DMS 273 (cell line): Measurements from ENCODE around the gene THSD4.
A peak's percentile ranks its signal among the peaks of the same experiment; 100 is the strongest.
"Not testable (repeated sequence)": the region's sequence is repeated elsewhere in the genome, so short reads cannot be mapped to it uniquely, and the experiment has no call there.

Source experiments
- DNase-seq: peaks from one replicate; lab custom pipeline; 2025; ENCODE audit not compliant: unreplicated experiment; lab: John Stamatoyannopoulos, UW

THSD4 gene

GRCh38 chr15:71669688-71670087 is 554.4 kb downstream of the THSD4 start:
- DNase-seq = no peak

DNA sequence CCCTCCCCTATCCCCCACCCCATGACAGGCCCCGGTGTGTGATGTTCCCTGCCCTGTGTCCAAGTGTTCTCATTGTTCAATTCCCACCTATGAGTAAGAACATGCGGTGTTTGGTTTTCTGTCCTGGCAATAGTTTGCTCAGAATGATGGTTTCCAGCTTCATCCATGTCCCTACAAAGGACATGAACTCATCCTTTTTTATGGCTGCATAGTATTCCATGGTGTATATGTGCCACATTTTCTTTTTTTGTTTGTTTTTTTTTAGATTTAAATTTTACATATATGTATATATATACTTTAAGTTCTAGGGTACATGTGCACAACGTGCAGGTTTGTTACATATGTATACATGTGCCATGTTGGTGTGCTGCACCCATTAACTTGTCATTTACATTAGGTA is 555.0 kb downstream of the THSD4 start:
- not testable (repeated sequence) for DNase-seq

DNA sequence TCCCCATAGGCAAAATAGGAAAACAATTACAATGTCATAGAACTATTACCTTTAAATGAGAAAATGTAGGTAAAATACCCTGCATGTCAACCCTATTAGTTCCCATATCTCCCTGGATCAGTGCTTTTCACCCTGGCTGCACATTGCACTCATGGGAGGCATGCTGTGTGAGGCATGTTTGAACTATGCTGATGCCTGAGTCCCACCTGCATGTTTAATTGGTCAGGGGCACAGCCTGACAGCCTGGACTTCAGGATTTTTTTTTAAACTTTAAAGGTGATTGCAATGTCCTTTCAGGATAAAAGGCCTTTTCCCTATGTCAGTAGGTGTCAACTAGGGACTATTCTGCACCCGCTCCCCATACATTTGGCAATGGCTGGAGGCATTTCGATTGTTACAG is 559.1 kb downstream of the THSD4 start:
- DNase-seq = no peak

DNA sequence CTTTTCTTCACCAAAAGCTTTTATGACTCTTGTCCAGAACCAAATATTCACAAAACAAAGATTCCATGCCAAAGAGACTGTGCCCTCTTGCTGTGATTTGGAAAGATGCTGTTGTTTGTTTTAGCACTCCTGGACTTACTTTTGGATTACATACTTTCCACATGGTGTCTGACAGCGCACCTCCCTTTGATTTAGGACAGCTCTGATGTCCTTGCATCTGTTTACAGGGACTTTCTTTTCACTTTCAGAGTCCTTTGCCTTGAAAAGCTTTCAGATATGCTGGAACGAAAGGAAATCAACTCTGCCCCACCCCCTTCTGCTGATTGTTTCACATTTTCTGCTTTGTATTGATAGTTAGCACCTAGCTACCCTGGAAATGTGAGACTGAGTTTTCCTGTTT is 562.1 kb downstream of the THSD4 start:
- DNase-seq = no peak

- peak; percentile 5 for DNase-seq
These were observed 562.5 kb downstream of the THSD4 start for GRCh38 chr15:71677766-71678165.

DNA sequence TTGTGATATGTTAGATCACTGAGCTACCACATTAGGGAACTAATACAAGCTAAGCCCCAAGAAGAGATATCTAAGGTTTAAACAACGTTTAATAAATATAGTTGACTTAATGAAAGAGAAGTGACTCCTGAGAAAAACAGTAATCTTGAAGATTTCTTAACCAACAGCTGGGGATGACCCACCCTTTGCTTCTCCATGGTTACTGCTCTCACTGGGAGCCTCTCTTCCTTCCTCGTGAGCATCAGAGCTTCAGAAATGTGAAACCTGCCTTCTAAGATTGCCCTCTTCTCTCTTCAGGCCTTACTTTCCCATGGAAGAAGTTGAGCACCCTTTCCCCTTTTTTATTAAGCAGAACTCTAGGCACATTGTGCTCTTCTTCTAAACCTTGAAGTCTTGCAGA is 562.9 kb downstream of the THSD4 start:
- DNase-seq = no peak

DNA sequence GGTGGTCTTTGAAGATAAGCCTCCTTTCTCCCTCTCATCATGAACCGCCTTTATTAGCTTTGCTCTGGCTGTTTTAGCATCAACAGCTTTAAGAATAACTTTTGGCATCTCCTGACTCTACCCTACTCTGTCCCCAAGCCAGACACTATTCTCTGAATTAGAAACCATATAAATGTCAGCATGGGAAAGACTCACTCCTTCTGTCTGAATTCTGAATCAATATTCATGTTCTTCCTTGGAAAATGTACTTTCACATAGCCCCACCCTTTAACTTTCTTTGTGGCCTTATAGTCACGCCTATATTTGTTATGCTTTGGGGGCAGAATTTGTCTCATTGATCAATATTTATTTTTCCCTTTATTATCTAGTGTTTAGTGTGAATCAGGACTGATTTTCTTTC is 563.3 kb downstream of the THSD4 start:
- DNase-seq = no peak

DNA sequence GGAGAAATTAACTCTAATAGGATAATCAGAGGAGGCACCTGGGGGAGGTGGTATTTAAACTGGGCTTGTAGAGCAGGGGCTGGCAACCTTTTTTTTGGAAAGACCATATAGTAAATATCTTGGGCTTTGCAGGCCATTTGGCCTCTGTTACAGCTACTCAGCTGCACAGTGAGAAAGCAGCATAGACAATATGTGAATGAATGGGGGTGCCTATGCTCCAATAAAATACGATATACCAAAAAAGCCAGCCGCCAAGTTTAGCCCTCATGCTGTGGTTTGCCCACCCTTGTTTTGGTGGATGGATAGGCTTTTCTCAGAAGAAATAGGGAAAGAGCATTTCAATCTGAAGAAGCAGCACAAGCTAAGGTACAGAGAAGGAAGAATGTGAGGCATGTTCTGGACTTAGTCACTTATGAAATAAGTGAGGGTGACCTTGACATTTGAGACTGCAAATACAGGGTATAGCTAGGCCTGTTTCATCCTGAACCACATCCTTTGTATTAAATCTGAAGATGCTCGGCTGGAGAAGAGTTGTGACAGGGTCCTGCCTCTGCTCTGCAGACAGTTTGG is 564.0 kb downstream of the THSD4 start:
- no peak for DNase-seq

DNA sequence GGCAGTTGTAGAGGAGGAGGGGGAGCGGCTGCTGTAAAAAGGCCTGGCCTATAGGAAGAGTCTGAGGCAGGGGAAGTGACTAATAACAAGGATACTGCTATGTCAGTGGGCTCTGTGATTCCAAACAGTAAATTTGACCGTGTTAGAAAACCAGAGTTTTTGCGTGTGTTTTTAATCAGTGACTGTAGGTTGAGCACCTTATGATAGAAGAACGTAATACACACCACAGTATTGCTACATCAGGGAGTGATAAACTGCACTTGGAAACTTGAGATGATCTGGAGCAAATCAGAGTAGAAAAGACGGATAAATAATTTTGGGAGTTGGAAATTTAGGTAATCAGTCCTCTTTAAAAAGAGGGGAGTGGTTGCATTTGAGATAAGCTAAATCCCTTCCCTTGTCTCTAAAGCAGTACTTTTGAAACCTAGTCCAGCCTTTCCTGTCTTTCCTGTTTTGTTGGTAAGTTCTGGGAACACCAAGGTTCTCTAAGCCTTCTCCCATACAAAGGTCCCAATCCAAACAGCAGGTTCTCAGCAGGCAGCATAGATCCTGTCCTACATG is 564.6 kb downstream of the THSD4 start:
- no peak for DNase-seq

GRCh38 chr15:71682001-71682400 is 566.7 kb downstream of the THSD4 start:
- DNase-seq = no peak

DNA sequence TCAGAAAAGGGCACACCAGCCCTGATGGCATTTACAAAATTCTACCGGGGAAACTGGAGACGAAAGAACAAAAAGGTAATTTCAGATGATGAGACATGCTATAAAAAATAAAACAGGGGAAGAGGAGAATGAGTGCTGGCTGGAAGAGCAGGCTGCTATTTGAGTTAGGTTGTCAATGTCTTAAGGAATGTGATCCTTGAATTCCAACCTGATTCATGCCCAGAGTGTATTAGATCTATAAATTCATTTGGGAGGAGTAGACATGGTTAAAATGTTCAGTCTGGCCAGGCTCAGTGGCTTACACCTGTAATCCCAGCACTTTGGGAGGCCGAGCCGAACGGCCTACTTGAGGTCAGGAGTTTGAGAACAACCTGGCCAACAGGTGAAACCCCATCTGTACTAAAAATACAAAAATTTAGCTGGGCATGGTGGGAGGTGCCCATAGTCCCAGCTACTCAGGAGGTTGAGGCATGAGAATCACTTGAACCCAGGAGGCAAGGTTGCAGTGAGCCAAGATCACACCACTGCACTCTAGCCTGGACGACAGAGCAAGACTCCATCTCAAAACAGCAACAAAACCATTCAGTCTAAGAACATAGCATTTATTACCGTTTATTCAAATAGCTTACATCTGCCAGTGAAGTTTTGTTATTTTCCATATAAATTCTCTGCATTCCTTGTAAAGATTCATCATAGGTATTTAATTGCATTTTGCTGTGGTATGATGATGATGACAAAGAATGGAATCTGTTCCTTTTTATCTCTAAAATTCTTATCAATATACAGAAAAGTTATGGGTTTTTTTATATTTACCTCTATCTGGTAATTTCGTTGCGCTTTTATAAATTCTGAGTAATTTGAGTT is 568.4 kb downstream of the THSD4 start:
- DNase-seq = no peak

- DNase-seq = no peak
These were observed 570.2 kb downstream of the THSD4 start for GRCh38 chr15:71685420-71685993.

DNA sequence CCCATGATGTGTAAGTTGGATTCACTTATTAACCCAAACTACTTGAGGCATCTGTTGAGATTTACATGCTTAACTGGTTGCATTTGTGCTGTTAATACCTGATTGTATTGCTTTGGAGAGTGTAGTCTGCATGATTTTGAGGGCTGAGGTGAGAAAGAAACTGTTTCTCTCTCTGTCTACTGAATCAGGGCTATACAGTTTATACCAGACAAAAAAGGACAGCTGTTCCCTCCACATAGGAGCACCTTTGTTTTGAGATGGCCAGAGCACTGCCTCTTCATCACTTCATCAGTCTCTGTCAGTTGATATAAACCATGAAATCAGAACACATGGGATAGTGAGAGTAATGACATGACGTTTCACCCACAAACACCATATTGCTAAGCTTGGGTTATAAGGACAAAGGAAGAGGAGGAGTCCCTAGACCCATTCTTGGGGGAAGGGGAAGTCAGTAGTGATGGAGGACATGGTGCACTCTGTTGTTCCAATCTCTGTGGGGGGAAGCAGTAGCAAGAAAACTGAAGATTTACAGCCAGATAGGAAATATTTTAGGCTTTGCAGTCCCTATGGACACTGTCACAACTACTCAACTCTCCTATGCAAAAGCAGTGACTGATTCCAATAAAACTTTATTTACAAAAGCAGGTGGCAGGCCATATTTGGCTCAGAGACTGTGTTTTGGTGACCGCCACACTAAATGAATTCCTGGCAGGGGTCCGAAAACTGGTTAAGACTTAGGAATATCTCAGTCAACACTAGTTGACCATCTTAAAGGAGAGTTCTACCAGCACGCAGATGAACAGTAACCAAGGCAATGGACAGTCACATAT is 571.2 kb downstream of the THSD4 start:
- peak; percentile 13 for DNase-seq

GRCh38 chr15:71687902-71688508 is 572.7 kb downstream of the THSD4 start:
- peak; percentile 6 for DNase-seq

DNA sequence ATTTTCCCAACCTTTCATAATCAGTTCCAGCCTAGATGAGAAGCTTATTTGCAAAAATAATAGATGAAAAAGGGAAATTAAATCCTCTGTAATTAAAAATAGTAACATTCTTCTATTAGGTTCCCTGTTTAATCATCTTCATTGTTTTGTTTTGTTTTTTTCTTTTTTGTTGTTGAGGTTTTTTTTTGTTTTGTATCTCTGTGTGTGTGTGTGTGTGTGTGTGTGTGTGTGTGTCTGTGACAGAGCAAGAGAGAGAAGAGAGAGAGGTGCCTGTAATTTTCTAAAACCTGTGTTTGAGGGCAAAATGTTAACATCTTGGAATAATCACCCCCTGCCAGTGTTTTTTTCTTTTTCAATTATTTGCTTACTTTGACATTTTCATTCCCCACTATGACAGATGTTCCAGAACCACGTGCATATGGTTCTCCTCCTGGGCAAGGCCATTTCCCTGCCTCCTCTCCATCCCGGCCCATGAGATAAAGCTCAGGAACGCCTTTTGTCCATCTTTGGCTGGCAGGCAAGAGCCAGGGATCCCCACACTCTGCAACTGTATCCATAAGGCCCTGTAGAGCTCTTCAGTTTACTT is 573.3 kb downstream of the THSD4 start:
- DNase-seq = peak; percentile 44

DNA sequence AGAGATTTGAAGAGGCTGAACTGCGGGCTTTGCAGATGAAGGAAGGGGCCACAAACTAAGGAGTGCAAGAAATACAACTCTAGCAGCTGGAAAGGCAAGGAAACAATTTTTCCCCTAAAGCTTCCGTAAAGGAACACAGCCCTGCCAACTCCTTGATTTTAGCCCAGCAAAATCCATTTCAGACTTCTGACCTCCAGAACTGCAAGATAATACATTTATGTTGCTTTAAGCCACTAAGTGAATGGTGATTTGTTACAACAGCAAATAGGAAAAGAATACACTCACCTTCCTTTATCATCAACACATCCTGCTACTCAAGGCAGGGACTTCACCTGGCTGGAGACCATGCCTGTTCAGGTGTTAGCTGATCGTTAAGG is 575.8 kb downstream of the THSD4 start:
- no peak for DNase-seq

DNA sequence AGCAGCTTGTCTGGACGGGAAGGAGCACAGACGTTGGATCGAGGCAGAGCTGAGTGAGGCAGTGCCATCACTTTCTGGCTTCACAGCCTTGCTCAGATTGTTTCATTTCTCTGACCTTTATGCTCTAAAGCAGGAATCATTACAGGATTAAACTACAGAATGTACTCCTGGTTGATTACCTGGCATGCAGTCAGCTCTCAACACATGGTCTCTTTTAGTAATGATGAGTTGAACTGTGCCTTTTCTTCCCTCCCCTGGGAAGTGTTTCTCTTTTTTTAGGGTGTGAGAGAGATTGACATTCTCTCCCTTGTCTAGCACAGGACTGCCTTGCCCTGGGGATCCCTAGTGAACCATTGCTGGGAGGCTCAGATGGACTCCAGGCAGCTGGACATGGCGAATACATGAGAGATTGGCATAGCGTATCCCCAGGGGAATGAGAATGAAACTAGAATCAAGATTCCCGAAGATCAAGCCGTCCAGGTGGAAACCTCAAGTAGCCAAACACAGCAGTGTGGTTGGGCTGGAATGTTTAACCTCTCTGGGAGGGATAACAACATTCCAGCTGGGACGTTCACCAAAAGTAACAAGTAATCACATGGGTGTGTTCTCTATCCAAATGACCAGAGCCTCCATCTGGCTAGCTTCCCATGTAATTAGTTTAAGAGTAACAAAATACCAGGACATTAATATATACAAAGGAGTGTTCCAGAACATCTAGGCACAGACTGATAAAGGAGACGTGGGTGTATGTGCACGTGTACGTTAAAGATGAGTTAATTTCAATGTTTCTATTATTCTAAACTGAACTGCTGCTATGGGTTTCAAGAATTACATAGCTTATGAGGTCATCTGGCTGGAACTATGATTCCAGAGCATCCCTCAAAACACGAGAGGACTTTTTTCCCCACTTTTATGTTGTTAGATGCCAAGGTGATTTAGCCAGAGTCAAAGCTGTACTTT is 576.5 kb downstream of the THSD4 start:
- DNase-seq = peak; percentile 56

DNA sequence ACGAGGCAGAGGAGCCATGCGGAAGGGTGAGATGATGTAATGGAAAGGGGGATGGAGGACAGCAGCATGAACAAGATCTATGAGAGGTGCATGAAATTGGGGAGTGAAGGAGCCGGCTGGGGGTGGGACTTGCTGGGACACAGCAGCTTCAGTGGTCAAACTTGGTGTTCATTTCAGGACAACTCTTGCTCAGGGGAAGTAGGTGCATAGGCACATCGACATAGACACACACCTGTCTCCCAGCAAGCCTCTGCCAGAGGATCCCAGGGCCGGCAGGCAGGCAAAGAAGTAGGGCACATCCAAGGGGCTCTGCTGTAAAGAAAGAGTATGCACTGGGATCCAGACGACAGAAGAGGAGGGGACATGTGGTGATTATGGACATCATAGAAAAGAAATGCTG is 582.0 kb downstream of the THSD4 start:
- DNase-seq = no peak

DNA sequence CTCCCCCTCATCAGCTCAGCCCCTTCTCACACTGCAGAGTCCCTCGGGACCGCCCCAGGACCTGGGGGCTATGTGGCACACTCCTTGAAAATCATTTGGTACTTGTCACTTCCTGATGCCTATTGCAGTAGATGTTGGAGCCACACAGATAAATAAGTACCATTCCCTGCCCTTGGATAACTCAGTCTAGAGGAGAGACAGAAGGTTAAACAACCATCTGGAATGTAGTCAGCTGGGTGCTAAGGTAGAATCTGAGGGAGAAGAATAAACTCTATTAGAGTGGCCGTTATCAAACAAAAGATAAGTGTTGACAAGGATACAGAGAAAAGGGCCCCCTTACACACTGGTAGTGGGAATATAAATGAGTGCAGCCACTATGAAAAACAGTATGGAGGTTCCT is 582.8 kb downstream of the THSD4 start:
- DNase-seq = no peak
